ENCODE data around the gene LRRC8A. TPM values are rescaled to one million over a fixed set of nuclear protein-coding genes. Genes with fewer than 3 reads are reported as not detected.
A peak's percentile ranks its signal among the peaks of the same experiment; 100 is the strongest.
"Not testable (repeated sequence)": the region's sequence is repeated elsewhere in the genome, so short reads cannot be mapped to it uniquely, and the experiment has no call there.

The LRRC8A gene
- total and polyA plus RNA-seq, 7 donors: 11.6 to 71.5 (median 16.4) TPM

- Histone ChIP-seq H3K4me1 (no peaks in the 10 kb centered on the region), H3K27ac (no peak overlapping the region), H3K36me3 (ENCODE audit: insufficient read depth in 1 of 2, low read depth in 1 of 2) (peaks cover 0 to 10% of the 10 kb centered on the region in 2 donors), H3K27me3 (ENCODE audit: insufficient read depth in 3 of 3, low read length in 2 of 3) (no peaks in the 10 kb centered on the region), H3K9me3 (no peaks in the 10 kb centered on the region), H3K4me3 (no peak overlapping the region)
- intact Hi-C loops (cut with DNase I): no loop called here
- ATAC-seq: no peak
- TF ChIP-seq CTCF (IDR thresholded peaks at IDR 0.05): no peak
- peak in 1 of 2 donors; percentile 41 for DNase-seq
- 55 to 64% (median 60%) methylated on average over 13 of the region's 13 CpGs for WGBS, 3 donors
Observed at GRCh38 chr9:128845186-128845931, 36.6 kb upstream of the LRRC8A start.

- ATAC-seq (no peak), DNase-seq (peak in 1 of 2 donors; percentile 3)
- intact Hi-C loops (cut with DNase I): no loop called here
- no peak overlapping the region for H3K4me3 ChIP-seq
- H3K27ac ChIP-seq: no peak overlapping the region
- no peaks in the 10 kb centered on the region for H3K4me1 ChIP-seq
- no peak for TF ChIP-seq CTCF (IDR thresholded peaks at IDR 0.05)
- H3K27me3 ChIP-seq (ENCODE audit: insufficient read depth in 3 of 3, low read length in 2 of 3): no peaks in the 10 kb centered on the region
- peaks cover 0 to 9% of the 10 kb centered on the region in 2 donors for H3K36me3 ChIP-seq (ENCODE audit: insufficient read depth in 1 of 2, low read depth in 1 of 2)
- 71 to 85% (median 71%) methylated on average over 3 of the region's 3 CpGs for WGBS, 3 donors
- no peaks in the 10 kb centered on the region for H3K9me3 ChIP-seq
Observed at GRCh38 chr9:128846680-128847030, 35.3 kb upstream of the LRRC8A start.

- 98 to 100% (median 100%) methylated on average over 1 of the region's 1 CpG for WGBS, 3 donors
- ATAC-seq: no peak
Observed at GRCh38 chr9:128847803-128848202, 34.1 kb upstream of the LRRC8A start.

GRCh38 chr9:128851024-128851423 lies 30.9 kb upstream of the LRRC8A start:
- H3K36me3 ChIP-seq (ENCODE audit: insufficient read depth in 1 of 2, low read depth in 1 of 2); ATAC-seq; DNase-seq; H3K4me3 ChIP-seq; H3K27ac ChIP-seq; H3K4me1 ChIP-seq; intact Hi-C loops (cut with DNase I); H3K9me3 ChIP-seq; H3K27me3 ChIP-seq (ENCODE audit: insufficient read depth in 3 of 3, low read length in 2 of 3): not testable (repeated sequence)
- WGBS, 3 donors: 88 to 93% (median 92%) methylated on average over 10 of the region's 10 CpGs

More at GRCh38 chr9:128847803-128848202, 34.1 kb upstream of the LRRC8A start:
- DNase-seq: peak in 1 of 2 donors; percentile 2
- Histone ChIP-seq H3K36me3 (ENCODE audit: insufficient read depth in 1 of 2, low read depth in 1 of 2) (no peaks in the 10 kb centered on the region), H3K4me1 (no peaks in the 10 kb centered on the region), H3K4me3 (no peak overlapping the region), H3K9me3 (no peaks in the 10 kb centered on the region), H3K27ac (no peak overlapping the region), H3K27me3 (ENCODE audit: insufficient read depth in 3 of 3, low read length in 2 of 3) (no peaks in the 10 kb centered on the region)
- TF ChIP-seq CTCF (IDR thresholded peaks at IDR 0.05): no peak
- intact Hi-C loops (cut with DNase I): no loop called here

GRCh38 chr9:128851779-128852600 lies 29.9 kb upstream of the LRRC8A start:
- not testable (repeated sequence) for H3K4me3 ChIP-seq; H3K36me3 ChIP-seq (ENCODE audit: insufficient read depth in 1 of 2, low read depth in 1 of 2); H3K27me3 ChIP-seq (ENCODE audit: insufficient read depth in 3 of 3, low read length in 2 of 3); H3K9me3 ChIP-seq; H3K27ac ChIP-seq; H3K4me1 ChIP-seq; DNase-seq
- WGBS, 3 donors: 73 to 77% (median 76%) methylated on average over 10 of the region's 10 CpGs
- peak; percentile 64 for TF ChIP-seq CTCF (IDR thresholded peaks at IDR 0.05)
- ATAC-seq: peak in 2 of 4 donors; percentile 73 to 76
- intact Hi-C loops (cut with DNase I): loop anchor here in 1 of 2 donors (1.0 kb wide), 1 partner anchor 76 kb away; no protein-coding TSS in a partner anchor

- H3K9me3 ChIP-seq; DNase-seq; H3K27me3 ChIP-seq (ENCODE audit: insufficient read depth in 3 of 3, low read length in 2 of 3); H3K36me3 ChIP-seq (ENCODE audit: insufficient read depth in 1 of 2, low read depth in 1 of 2); H3K27ac ChIP-seq; H3K4me3 ChIP-seq; ATAC-seq; H3K4me1 ChIP-seq: not testable (repeated sequence)
- intact Hi-C loops (cut with DNase I): loop anchor here in 1 of 2 donors (1.0 kb wide), 1 partner anchor 76 kb away; no protein-coding TSS in a partner anchor
- 89 to 98% (median 97%) methylated on average over 2 of the region's 2 CpGs for WGBS, 3 donors
Observed at GRCh38 chr9:128852646-128853045, 29.3 kb upstream of the LRRC8A start.

GRCh38 chr9:128854454-128854853 lies 27.5 kb upstream of the LRRC8A start:
- H3K4me3 ChIP-seq; intact Hi-C loops (cut with DNase I); H3K36me3 ChIP-seq (ENCODE audit: insufficient read depth in 1 of 2, low read depth in 1 of 2); H3K27me3 ChIP-seq (ENCODE audit: insufficient read depth in 3 of 3, low read length in 2 of 3); H3K9me3 ChIP-seq; H3K27ac ChIP-seq; ATAC-seq; DNase-seq; H3K4me1 ChIP-seq: not testable (repeated sequence)
- 89 to 93% (median 91%) methylated on average over 6 of the region's 6 CpGs for WGBS, 3 donors

All from psoas muscle (tissue), 8 donors.